ENCODE measurements around the gene SYNGR3. TPM values are rescaled to one million over a fixed set of nuclear protein-coding genes. Genes with fewer than 3 reads are reported as not detected.

SYNGR3 gene
- total RNA-seq, 2 donors from 2014 or later: 0.49 to 1.5 TPM

DNA sequence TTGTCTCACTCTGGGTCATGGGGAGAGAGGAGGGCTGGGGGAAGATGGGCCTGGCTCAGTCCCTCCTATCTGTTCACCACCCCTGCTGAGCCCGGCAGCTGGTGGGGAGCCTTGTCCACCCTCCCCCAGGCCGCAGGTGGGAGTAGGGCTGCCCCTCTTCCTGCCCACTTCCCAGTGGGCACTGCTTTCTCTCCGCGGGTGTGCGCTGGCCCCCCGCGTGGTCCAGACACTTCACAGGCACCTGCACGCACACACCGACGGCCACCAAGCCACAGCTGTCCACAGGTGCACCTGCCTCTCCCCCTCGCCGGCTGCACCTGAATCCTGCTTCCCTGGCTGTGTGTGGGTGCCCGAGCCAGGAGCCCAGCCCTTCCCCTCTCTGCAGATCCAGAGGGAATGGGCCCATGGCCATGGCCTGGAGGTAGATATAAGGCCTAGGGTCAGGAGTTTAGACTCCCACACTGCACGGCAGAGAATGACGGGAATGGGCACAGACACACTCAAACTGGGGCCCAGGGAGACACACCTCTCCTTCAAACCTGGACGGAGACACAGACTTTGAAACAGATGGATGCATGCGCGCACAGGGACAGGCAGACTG is 39.0 kb downstream of the SYNGR3 start:
- no peaks in the 10 kb centered on the region for H3K27me3 ChIP-seq (replicated peaks; ENCODE audit: insufficient read depth)
- TF ChIP-seq, protein P1, sequence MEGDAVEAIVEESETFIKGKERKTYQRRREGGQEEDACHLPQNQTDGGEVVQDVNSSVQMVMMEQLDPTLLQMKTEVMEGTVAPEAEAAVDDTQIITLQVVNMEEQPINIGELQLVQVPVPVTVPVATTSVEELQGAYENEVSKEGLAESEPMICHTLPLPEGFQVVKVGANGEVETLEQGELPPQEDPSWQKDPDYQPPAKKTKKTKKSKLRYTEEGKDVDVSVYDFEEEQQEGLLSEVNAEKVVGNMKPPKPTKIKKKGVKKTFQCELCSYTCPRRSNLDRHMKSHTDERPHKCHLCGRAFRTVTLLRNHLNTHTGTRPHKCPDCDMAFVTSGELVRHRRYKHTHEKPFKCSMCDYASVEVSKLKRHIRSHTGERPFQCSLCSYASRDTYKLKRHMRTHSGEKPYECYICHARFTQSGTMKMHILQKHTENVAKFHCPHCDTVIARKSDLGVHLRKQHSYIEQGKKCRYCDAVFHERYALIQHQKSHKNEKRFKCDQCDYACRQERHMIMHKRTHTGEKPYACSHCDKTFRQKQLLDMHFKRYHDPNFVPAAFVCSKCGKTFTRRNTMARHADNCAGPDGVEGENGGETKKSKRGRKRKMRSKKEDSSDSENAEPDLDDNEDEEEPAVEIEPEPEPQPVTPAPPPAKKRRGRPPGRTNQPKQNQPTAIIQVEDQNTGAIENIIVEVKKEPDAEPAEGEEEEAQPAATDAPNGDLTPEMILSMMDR (IDR thresholded peaks at IDR 0.05): no peak
- no peak overlapping the region for H3K4me3 ChIP-seq
- no peak overlapping the region for H3K27ac ChIP-seq
- no peak for ATAC-seq (ENCODE audit: insufficient number of reproducible peaks, low FRiP score, low read depth)
- no peaks in the 10 kb centered on the region for H3K9me3 ChIP-seq
- no peak for DNase-seq (ENCODE audit: low spot score)
- H3K4me1 ChIP-seq (ENCODE audit: control insufficient read depth in 1 of 2, low read depth in 2 of 2): peaks cover 16 to 57% of the 10 kb centered on the region in 2 donors
- peaks cover 3% of the 10 kb centered on the region for H3K36me3 ChIP-seq

DNA sequence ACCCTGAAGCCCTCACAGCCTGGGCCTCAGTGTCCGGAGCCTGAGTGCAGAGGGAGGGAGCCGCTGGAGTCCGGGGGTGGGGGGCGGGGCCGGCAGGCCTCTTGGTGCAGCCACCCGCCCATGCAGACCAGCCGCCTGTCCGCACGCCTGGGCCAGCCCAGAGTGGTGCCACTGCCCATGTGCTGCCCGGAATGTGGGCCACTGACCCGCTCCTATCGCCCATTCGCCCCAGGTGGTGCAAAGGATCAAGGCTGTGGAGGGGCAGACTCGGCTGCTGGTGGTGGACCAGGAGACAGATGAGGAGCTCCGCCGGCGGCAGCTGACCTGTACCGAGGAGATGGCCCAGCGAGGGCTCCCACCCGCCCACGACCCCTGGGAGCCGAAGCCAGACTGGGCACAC is 39.6 kb downstream of the SYNGR3 start:
- no peaks in the 10 kb centered on the region for H3K27me3 ChIP-seq (replicated peaks; ENCODE audit: insufficient read depth)
- H3K36me3 ChIP-seq: peaks cover 3% of the 10 kb centered on the region
- no peak for DNase-seq (ENCODE audit: low spot score)
- peaks cover 19 to 56% of the 10 kb centered on the region in 2 donors for H3K4me1 ChIP-seq (ENCODE audit: control insufficient read depth in 1 of 2, low read depth in 2 of 2)
- H3K9me3 ChIP-seq: no peaks in the 10 kb centered on the region
- no peak overlapping the region for H3K4me3 ChIP-seq
- no peak for ATAC-seq (ENCODE audit: insufficient number of reproducible peaks, low FRiP score, low read depth)
- TF ChIP-seq, protein P1 (IDR thresholded peaks at IDR 0.05): no peak
- H3K27ac ChIP-seq: no peak overlapping the region

DNA sequence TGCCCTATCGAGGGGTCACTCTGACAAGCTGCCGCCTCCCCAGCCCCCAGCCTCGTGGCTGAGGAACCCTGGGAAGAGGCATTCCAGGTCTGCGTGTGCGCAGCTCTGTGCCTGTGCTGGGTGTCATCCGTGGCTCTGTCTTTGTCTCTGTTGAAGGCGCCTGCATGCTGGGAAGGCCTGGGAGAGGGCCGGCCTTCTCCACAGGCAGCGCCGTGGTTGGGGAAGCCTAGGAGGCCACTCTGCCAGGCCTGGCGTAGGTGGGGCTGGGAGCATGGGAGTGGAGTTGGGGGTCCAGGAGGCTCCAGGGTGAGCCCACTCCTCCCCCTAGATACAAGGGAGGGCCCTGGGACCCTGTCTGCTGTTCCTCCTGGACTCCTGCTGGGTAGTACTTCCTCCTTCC is 40.3 kb downstream of the SYNGR3 start:
- Histone ChIP-seq H3K9me3 (no peaks in the 10 kb centered on the region), H3K4me3 (no peak overlapping the region), H3K36me3 (peaks cover 3% of the 10 kb centered on the region), H3K27ac (peak overlapping the region in 1 of 2 donors; percentile 10), H3K4me1 (ENCODE audit: control insufficient read depth in 1 of 2, low read depth in 2 of 2) (peaks cover 23 to 61% of the 10 kb centered on the region in 2 donors), H3K27me3 (replicated peaks; ENCODE audit: insufficient read depth) (no peaks in the 10 kb centered on the region)
- DNase-seq (ENCODE audit: low spot score) (no peak), ATAC-seq (ENCODE audit: insufficient number of reproducible peaks, low FRiP score, low read depth) (no peak)
- TF ChIP-seq, protein P1 (IDR thresholded peaks at IDR 0.05): no peak

DNA sequence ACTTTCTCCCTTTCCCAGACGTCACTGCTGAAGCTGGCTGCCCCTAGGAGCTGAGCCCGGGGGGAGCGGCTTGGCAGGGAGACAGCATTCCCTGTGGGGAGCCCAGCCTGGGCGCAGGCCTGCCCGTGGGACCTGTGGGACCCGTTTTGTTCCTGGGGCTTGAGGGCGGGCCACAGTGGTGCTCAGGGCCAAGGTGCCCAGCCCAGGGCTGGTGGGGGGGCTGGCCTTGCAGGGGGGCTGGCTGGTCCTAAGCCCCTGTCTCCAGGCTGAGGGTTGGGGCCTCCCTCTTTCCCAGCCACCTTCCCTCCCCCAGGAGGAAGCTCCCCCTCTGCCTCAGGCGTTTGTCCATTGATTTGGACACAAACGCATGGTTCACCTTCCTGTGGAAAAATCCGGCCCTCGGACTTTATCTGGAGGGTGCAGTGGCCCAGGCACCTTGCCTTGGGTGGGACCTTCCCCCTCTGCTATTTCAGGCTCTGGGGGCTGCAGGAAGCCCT is 41.4 kb downstream of the SYNGR3 start:
- DNase-seq (ENCODE audit: low spot score) (no peak), ATAC-seq (ENCODE audit: insufficient number of reproducible peaks, low FRiP score, low read depth) (no peak)
- Histone ChIP-seq H3K9me3 (no peaks in the 10 kb centered on the region), H3K27me3 (replicated peaks; ENCODE audit: insufficient read depth) (no peaks in the 10 kb centered on the region), H3K36me3 (peaks cover 3% of the 10 kb centered on the region), H3K4me3 (no peak overlapping the region), H3K27ac (peak overlapping the region in 1 of 2 donors; percentile 94), H3K4me1 (ENCODE audit: control insufficient read depth in 1 of 2, low read depth in 2 of 2) (peaks cover 28 to 65% of the 10 kb centered on the region in 2 donors)
- TF ChIP-seq, protein P1 (IDR thresholded peaks at IDR 0.05): no peak

DNA sequence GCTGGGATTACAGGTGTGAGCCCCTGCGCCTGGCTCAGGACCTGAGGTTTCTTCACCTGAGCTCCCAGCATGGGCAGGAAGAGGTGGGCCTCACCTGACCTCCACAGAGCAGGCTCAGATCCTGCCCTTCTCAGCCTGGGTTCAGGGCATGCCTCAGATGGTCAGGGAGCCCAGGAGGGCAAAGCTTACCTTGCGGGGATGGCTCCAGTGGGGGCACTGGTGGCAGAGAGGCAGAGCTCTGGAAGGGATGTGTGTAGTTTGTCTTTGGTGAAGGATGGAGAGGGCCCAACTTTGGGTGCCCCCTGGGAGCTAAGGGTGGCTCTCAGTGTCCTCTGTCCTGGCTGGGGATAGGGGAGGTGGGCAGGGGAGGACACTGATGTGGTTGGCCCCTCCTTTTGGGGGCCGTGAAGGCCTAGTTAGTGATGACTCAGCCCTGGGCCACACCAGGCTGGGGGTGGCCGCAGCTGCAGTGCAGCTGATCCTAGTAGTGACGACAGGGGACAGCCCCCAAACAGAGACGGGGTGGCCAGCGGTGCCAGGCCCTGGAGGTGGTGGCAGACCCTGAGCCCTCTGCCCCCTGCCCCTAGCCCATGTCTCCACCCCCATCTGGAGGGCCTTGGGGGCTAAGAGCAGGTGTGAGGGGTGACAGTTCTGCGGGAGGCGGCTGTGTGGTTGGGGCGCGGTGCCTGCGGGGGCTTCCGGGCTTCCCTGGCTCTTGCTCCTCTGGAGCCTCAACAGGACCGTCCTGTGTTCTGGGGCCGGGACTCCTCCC is 42.7 kb downstream of the SYNGR3 start:
- H3K27me3 ChIP-seq (replicated peaks; ENCODE audit: insufficient read depth): no peaks in the 10 kb centered on the region
- TF ChIP-seq, protein P1 (IDR thresholded peaks at IDR 0.05): no peak
- DNase-seq (ENCODE audit: low spot score): no peak
- H3K36me3 ChIP-seq: peaks cover 10% of the 10 kb centered on the region
- H3K9me3 ChIP-seq: no peaks in the 10 kb centered on the region
- ATAC-seq (ENCODE audit: insufficient number of reproducible peaks, low FRiP score, low read depth): no peak
- H3K4me1 ChIP-seq (ENCODE audit: control insufficient read depth in 1 of 2, low read depth in 2 of 2): peaks cover 32 to 68% of the 10 kb centered on the region in 2 donors
- peak overlapping the region; percentile 65 for H3K4me3 ChIP-seq
- peak overlapping the region; percentile 89 to 94 for H3K27ac ChIP-seq
